Anterior cingulate cortex (tissue), 58 donors: Measurements from ENCODE around the gene SMARCA4.

Source experiments
- DNase-seq, 58 donors: peaks; one replicate each; lab custom pipeline; 2025; lab: John Stamatoyannopoulos, UW

Gene SMARCA4

GRCh38 chr19:11007385-11007784, 46.6 kb downstream of the SMARCA4 start:
- DNase-seq: no peak

GRCh38 chr19:11007962-11008532, 47.2 kb downstream of the SMARCA4 start:
- peak in 2 of 58 donors; percentile 5 to 8 for DNase-seq

GRCh38 chr19:11010041-11010440, 49.2 kb downstream of the SMARCA4 start:
- DNase-seq: no peak

- no peak for DNase-seq
Observed at GRCh38 chr19:11012507-11012906, 51.7 kb downstream of the SMARCA4 start.

- no peak for DNase-seq
Observed at GRCh38 chr19:11013771-11014170, 52.9 kb downstream of the SMARCA4 start.

GRCh38 chr19:11014403-11014911, 53.6 kb downstream of the SMARCA4 start:
- DNase-seq: no peak

- DNase-seq: no peak
Observed at GRCh38 chr19:11016631-11017030, 55.8 kb downstream of the SMARCA4 start.

GRCh38 chr19:11017275-11018035, 56.6 kb downstream of the SMARCA4 start:
- peak in 1 of 58 donors; percentile 2 for DNase-seq

- no peak for DNase-seq
Observed at GRCh38 chr19:11018179-11018578, 57.3 kb downstream of the SMARCA4 start.

GRCh38 chr19:11018763-11019162, 57.9 kb downstream of the SMARCA4 start:
- DNase-seq: no peak

GRCh38 chr19:11019262-11019661, 58.4 kb downstream of the SMARCA4 start:
- DNase-seq: no peak

- peak in 2 of 58 donors; percentile 16 to 43 for DNase-seq
Observed at GRCh38 chr19:11019824-11020223, 59.0 kb downstream of the SMARCA4 start.

- DNase-seq: no peak
Observed at GRCh38 chr19:11020423-11020822, 59.6 kb downstream of the SMARCA4 start.

GRCh38 chr19:11020982-11021759, 60.3 kb downstream of the SMARCA4 start:
- DNase-seq: no peak

- no peak for DNase-seq
Observed at GRCh38 chr19:11021760-11022144, 60.9 kb downstream of the SMARCA4 start.

- no peak for DNase-seq
Observed at GRCh38 chr19:11023016-11023415, 62.2 kb downstream of the SMARCA4 start.

- DNase-seq: no peak
Observed at GRCh38 chr19:11023710-11024109, 62.9 kb downstream of the SMARCA4 start.

GRCh38 chr19:11024259-11024658, 63.4 kb downstream of the SMARCA4 start:
- DNase-seq: no peak

- no peak for DNase-seq
Observed at GRCh38 chr19:11025006-11025405, 64.2 kb downstream of the SMARCA4 start.

GRCh38 chr19:11025445-11025844, 64.6 kb downstream of the SMARCA4 start:
- no peak for DNase-seq

GRCh38 chr19:11025997-11026396, 65.2 kb downstream of the SMARCA4 start:
- no peak for DNase-seq
